Fibroblast of peridontal ligament (primary cell): ENCODE data around the gene TCL1B.

Experiments
- DNase-seq: peaks from one replicate; pipeline ENCODE4 v3.0.0-alpha.2; 2010; ENCODE audit errors: extremely low read depth

Gene TCL1B

GRCh38 chr14:95667249-95667693 is 19.0 kb upstream of the TCL1B start:
- DNase-seq = no peak

GRCh38 chr14:95668235-95668772 is 17.9 kb upstream of the TCL1B start:
- DNase-seq = no peak

DNA sequence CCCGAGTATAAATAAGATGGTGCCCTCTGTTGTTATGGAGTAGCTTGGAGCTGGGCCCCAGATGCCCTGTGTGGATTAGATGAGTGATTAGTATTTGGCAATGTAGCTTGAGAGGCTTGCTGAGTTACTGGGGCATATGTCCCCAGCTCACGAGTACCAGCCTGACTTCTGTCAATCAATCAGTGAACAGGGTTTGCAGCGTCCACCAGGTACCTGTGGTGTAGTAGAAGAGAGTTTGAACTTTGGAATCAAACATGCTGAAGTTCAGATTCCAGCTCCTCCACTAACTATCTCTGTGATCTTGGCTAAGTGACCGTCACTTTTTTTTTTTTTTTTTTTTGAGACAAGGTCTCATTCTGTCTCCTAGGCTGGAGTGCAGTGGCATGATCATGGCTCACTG is 11.6 kb upstream of the TCL1B start:
- no peak for DNase-seq

DNA sequence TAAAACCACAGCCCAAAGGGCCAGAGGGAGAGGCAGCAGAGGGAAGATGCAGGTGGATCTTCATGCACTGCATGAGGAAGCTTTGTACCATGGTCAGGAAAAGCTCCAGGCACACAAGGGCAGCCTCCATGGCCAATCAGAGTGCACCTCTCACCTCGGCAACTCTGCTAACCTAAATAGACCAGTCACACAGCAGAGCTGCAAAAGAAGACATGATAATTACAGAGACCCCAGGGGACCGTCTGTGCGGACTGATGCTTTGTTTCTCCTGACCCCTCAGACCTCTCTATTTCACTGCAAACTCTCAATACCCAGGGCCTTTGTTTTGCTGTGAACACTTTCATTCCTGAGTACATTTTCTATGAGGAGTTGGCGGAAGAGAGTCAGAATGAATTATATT is 10.7 kb upstream of the TCL1B start:
- DNase-seq = no peak

- DNase-seq = no peak
Measured at GRCh38 chr14:95677179-95677835, 8.9 kb upstream of the TCL1B start.

- DNase-seq = no peak
Measured at GRCh38 chr14:95679148-95679815, 6.9 kb upstream of the TCL1B start.

DNA sequence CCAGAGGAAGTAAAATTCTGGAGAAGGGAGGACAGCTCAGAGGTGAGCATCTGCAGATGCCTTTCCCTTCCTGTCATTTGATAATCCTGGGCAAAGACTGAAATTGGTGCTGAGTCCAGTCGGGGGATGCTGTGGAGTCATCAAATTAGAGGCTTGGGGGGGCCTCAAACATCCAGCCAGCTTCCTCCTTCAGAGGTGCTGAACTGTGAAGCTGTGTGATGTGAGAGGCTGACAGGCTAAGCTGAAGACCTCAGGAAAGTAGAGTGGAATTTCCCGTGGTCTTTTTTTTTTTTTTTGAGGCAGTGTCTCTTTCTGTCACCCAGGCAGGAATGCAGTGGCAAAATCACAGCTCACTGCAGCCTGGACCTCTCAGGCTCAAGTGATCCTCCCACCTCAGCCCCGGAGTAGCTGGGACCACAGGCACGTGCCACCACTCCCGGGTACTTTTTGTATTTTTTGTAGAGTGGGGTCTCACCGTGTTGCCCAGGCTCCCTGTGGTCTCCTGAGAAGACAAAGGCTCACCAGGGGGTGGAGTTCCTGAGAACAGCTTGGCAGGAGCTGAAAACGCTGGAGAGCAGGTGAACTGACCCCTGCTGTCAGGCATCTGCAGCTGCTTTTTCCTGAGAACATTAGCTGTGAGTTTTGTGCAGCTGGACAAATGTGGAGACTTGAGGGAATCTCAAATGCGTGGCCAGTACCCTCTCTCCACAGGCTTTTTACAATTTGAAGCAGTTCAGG is 6.1 kb upstream of the TCL1B start:
- no peak for DNase-seq

DNA sequence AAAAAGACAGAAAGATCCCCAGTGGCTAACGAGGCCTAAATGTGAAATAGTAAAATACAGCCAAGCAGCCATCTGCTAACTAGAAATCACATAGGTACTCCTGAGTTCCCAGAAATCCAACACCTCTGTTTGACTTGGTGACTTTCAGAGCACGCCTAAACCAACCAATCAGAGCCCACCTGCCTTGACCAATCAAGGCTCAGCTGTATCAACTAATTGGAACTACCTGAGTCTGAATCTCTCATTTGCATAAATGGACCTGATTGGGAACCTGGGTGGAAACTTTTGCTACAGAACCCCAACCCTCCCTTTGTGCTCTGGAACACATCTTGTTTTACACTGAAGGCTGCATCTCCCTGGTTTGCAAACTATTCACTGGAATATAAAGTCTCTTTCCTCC is 5.1 kb upstream of the TCL1B start:
- DNase-seq = no peak

DNA sequence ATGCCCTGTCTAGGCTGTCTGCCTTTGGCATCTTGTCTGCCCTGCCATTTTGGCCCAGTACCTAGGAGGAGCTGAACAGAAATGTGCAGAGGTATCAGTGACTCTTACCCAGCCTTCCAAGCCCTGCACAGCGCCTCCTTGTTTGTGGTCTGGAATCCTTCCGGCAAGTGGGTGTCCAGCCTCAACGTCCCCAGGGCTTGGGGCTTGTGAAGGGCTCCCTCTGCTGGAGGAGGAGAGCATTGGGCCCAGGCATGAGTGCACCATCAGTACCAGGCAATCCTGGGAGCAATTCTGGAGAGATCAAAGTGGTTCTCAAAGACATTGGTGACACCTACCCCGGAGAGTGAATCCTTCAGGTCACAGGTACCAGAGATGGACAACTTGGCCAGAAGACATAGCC is 2.4 kb upstream of the TCL1B start:
- no peak for DNase-seq

DNA sequence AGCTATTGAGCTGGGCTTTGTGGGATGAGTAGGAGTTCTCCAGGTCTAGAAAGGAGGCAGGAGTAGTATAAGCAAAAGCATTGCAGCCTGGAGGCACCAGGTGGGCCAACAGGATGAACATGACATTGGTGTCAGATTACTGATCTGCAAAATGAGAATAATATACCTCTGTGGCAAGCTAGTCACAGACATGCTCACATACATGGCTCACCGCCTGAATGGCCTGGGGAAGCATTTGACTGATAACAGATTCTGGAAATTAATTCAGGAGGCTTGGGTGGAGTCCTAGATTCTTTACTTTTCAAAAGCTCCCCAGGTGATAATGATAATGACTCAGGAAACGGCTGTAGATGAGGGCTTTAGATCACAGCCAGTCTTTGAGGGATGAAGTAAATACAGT is 709 bp downstream of the TCL1B start:
- no peak for DNase-seq

DNA sequence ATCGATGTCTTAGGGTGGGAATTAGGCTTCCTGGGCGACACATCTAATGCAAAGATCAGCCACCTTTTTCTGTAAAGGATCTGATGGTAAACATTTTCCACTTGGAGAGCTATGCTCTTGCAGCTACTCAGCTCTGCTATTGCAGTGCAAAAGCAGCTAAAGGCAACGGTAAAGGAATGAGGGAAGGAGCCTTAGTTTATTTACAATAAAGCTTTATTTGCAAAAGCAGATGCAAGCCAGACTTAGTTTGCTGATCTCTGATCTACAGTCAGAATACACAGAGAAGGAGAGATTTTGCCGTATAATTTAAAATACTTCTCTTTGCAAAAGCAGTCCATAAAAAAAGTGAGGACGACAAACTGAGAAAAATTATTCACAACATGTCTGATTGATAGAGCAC is 3.2 kb downstream of the TCL1B start:
- no peak for DNase-seq

- DNase-seq = no peak
Measured at GRCh38 chr14:95690815-95691214, 4.6 kb downstream of the TCL1B start.

DNA sequence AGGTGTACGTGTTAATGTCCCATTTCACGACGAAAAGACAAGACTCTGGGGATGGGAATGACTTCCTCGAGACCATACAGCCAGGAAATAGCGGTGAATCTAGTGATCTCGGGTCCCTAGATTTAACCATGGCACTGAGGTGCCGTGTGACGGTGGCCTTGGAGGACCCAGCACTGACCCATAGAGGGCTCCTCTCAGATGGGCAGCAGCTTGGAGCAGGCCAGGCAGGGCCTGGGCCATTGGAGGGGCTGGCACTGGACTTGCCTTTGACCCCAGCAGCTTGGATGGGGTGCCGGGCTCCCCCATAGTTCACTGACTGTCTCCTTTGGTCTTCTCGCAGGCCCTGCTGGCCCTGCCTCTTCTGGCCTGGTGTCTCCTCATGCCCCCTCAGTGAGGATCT is 5.4 kb downstream of the TCL1B start:
- DNase-seq = no peak

- DNase-seq = no peak
Measured at GRCh38 chr14:95692109-95692508, 5.9 kb downstream of the TCL1B start.

DNA sequence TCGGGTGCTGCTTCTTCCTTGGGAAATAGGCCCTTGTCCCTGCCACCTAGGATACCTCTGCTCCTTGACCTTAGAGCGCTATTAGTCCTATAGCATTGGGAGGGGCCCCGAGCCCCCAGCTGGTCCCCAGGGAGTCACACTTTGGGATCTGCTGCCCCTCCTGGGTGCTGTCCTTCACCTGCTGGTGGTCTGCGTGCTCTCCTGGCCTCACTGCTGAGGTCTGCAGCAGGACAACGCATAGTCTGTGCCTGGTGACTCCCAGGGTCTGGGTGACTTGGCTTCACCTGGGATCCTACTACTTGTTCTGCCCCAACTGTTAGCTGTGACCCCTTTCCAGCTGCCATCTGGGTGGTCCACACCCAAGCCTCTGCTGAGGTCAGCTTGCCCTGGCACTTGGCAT is 8.8 kb downstream of the TCL1B start:
- DNase-seq = no peak

- DNase-seq = no peak
Measured at GRCh38 chr14:95695913-95696312, 9.7 kb downstream of the TCL1B start.

DNA sequence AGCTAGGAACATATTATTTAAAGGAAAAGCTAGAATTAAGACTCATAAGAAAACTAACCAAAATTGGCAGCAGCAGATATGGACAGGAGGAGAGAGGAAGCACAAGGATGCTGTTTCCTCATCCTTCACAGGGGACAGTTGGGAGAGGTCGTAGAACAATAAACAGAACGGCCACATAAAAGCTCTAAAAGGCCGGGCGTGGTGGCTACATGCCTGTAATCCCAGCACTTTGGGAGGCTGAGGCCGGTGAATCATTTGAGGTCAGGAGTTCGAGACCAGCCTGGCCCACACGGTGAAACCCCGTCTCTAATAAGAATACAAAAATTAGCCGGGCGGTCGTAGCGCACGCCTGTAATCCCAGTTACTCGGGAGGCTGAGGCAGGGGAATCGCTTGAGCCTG is 10.5 kb downstream of the TCL1B start:
- no peak for DNase-seq

DNA sequence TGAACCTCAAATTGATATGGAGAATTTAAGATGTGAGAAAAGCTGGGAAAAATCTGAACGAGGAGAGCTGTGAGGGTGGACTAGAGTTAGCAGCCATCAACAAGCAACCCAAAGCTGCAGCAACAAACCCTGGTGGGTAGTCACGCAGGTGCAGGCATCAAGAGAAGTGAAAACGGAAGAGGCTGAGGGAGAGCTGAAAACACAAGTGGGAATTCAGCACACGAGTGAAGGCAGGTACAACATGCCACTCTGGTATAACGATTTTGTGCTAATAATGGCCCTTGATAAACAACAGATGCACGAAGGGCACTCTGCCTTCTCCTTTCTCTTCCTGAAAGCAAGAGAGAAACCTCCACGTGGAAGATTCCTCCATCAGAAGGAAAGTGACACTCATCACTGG is 11.5 kb downstream of the TCL1B start:
- DNase-seq = no peak

- no peak for DNase-seq
Measured at GRCh38 chr14:95698287-95698686, 12.1 kb downstream of the TCL1B start.

DNA sequence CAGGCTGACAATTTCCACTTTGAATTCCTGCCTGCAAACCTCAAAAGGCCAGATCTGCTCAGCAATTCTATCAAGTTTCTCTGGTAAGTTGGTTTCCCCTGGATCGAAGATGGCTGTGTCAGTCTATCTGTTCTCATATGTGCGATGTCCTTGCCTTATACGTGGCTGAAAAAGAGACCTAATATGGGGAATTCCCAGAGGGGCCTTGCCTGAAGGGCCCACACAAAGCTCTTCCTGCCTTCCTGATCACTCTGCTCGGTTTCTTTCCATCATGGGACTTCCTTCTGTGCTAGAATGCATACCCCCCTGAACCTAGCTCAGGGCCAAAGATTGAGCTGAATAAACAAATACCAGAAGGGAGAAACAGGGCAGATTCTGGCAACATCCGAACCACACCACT is 13.2 kb downstream of the TCL1B start:
- no peak for DNase-seq

- DNase-seq = no peak
Measured at GRCh38 chr14:95700221-95700976, 14.2 kb downstream of the TCL1B start.

DNA sequence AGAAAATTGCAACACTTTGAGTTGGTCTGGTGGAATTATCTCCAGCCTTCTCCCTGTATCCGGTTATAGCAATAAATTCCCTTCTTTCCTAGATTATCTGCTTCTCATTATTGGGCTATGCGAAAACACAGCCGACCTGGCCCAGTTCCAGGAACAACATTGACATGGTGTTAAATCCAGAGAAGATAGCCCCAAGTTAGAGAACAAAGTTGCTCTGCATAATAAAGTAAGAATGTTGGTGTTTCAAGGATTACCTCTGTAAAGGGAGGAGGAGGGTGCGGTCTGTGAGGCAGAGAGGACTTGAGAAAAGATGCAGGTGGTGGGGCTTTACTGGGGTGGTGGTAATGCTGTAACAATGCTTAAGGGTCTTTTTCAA is 15.6 kb downstream of the TCL1B start:
- no peak for DNase-seq
